ENCODE results near the gene GID4. TPM values are rescaled to one million over a fixed set of nuclear protein-coding genes. Genes with fewer than 3 reads are reported as not detected.

GID4 gene
- polyA plus RNA-seq, 3 donors = 4.8 to 7.9 (median 5.9) TPM

GRCh38 chr17:18109935-18110485, 70.8 kb downstream of the GID4 start:
- no peak overlapping the region for H3K27ac ChIP-seq (ENCODE audit: low read depth, low read length)
- WGBS, 3 donors = 75 to 81% (median 76%) methylated on average over 10 of the region's 10 CpGs

GRCh38 chr17:18110636-18111145, 71.5 kb downstream of the GID4 start:
- 67 to 89% (median 74%) methylated on average over 4 of the region's 4 CpGs for WGBS, 3 donors
- no peak overlapping the region for H3K27ac ChIP-seq (ENCODE audit: low read depth, low read length)

GRCh38 chr17:18111330-18111971, 72.2 kb downstream of the GID4 start:
- H3K27ac ChIP-seq (ENCODE audit: low read depth, low read length) = no peak overlapping the region
- WGBS, 3 donors = 65 to 79% (median 74%) methylated on average over 6 of the region's 6 CpGs

- H3K27ac ChIP-seq (ENCODE audit: low read depth, low read length) = no peak overlapping the region
- 78 to 86% (median 78%) methylated on average over 7 of the region's 7 CpGs for WGBS, 3 donors
These were observed 76.3 kb downstream of the GID4 start for GRCh38 chr17:18115517-18115916.

- H3K27ac ChIP-seq (ENCODE audit: low read depth, low read length) = no peak overlapping the region
- 82 to 92% (median 89%) methylated on average over 5 of the region's 5 CpGs for WGBS, 3 donors
These were observed 76.9 kb downstream of the GID4 start for GRCh38 chr17:18116078-18116477.

GRCh38 chr17:18117533-18117932, 78.3 kb downstream of the GID4 start:
- 94 to 100% (median 100%) methylated on average over 1 of the region's 1 CpG for WGBS, 3 donors
- no peak overlapping the region for H3K27ac ChIP-seq (ENCODE audit: low read depth, low read length)

Other genes starting within 250 kb of the GID4 start
- gene SREBF1, start 202.4 kb upstream of the GID4 start, polyA plus RNA-seq = 100 to 1,000 TPM in 2 of 3 donors, 10 to 100 TPM in 1; 81.5 to 282 (median 109) TPM
- 10 to 100 TPM; 14.0 to 24.8 (median 16.3) TPM for gene TOM1L2, start 67.0 kb upstream of the GID4 start, polyA plus RNA-seq
- 1 to 10 TPM in 2 of 3 donors, under 1 TPM in 1; 0.43 to 3.1 (median 1.9) TPM for gene DRC3, start 66.5 kb upstream of the GID4 start, polyA plus RNA-seq
- gene ATPAF2, start 240 bp upstream of the GID4 start, polyA plus RNA-seq = 10 to 100 TPM in 2 of 3 donors, 1 to 10 TPM in 1; 8.8 to 16.5 (median 15.0) TPM
- 10 to 100 TPM; 21.8 to 39.3 (median 30.8) TPM for gene DRG2, start 48.5 kb downstream of the GID4 start, polyA plus RNA-seq
- gene MYO15A, start 69.3 kb downstream of the GID4 start, polyA plus RNA-seq = under 1 TPM; 0.45 to 0.86 (median 0.68) TPM
- gene ALKBH5, start 144.4 kb downstream of the GID4 start, polyA plus RNA-seq = 10 to 100 TPM; 21.3 to 50.7 (median 24.4) TPM
- gene LLGL1, start 186.2 kb downstream of the GID4 start, polyA plus RNA-seq = 10 to 100 TPM in 1 of 3 donors, 1 to 10 TPM in 2; 5.0 to 13.4 (median 7.9) TPM
- gene FLII, start 219.3 kb downstream of the GID4 start, polyA plus RNA-seq = 100 to 1,000 TPM; 189 to 228 (median 200) TPM
- 1 to 10 TPM; 2.2 to 8.5 (median 3.0) TPM for gene MIEF2, start 221.3 kb downstream of the GID4 start, polyA plus RNA-seq